GM19438 (cell line): Measurements from ENCODE around the gene ZNF532.
"Not testable (repeated sequence)": the region's sequence is repeated elsewhere in the genome, so short reads cannot be mapped to it uniquely, and the experiment has no call there.

Experiments
- ATAC-seq: cut with Tn5 transposase; IDR thresholded peaks from one replicate; pipeline ENCODE4 v1.9.1; 2021; ENCODE audit warnings: low read depth; ENCODE audit not compliant: unreplicated experiment

ZNF532 gene

DNA sequence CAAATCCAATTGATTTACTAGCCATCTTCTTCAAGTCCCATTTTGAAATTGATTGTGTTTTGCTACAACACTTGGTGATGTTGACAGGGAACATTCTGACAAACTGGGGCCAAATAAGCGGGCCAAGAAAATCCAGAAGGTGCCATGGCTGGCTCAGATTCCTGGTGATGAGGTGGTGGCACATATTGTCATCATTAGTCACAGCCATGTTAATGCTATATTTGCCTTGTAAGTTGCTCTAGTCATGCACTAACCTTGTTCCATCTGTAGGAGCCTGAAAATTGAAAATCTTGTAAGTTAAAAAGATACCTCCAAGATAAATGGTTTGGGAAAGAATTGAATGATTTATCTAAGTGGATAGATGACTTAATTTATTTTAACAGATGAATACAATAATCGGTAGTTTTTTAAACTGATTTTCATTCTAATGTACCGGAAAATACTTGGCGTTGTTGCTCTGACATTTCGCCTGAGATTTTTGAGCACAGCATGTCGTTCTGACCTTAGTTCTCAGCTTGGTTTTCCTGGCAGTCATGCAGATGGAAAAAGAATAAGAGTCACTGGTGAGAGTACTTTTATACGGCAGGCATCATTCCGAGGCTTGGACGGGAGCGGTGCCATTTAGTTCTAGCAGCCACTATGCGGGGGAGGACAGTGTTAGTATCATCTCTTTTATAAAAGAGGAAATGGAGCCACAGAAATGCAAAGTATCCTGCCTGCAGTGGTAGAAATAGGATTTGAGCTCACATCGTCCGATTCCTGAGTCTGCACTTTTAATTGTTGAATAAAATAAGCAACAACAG is 133.9 kb downstream of the ZNF532 start:
- no peak for ATAC-seq

DNA sequence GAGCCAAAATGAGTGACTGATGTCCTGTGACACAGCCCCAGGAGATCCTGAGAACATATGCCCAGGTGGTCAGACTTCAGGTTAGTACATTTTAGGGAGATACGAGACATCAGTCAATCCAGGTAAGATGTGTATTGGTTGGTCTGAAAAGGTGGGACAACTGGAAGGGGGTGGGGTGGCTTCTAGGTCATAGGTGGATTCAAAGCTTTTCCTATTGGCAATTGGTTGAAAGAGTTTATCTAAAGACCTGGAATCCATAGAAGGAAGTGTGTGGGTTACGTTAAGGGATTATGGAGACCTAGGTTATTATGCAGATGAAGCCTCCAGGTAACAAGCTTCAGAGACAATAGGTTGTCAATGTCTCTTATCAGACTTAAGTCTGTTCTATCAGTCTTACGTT is 136.5 kb downstream of the ZNF532 start:
- no peak for ATAC-seq

DNA sequence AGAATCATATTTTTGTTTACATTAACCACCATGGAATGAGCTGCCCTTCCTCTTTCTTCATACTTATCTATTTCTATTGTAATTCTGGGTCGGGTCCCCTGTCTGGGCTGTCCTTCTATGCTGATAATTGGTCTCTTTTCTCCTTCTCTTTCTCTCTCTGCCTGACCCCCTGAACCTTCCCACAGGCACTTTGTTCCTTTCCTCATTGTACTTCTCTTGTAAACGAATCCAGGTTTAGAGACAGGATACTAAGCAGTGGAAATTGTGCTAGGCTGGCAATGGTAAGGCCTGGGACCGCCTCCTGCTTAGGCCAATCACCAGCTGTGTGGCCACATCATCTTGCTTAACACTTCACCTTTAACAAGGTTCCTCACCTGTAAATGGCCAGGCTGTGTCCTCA is 137.0 kb downstream of the ZNF532 start:
- no peak for ATAC-seq

DNA sequence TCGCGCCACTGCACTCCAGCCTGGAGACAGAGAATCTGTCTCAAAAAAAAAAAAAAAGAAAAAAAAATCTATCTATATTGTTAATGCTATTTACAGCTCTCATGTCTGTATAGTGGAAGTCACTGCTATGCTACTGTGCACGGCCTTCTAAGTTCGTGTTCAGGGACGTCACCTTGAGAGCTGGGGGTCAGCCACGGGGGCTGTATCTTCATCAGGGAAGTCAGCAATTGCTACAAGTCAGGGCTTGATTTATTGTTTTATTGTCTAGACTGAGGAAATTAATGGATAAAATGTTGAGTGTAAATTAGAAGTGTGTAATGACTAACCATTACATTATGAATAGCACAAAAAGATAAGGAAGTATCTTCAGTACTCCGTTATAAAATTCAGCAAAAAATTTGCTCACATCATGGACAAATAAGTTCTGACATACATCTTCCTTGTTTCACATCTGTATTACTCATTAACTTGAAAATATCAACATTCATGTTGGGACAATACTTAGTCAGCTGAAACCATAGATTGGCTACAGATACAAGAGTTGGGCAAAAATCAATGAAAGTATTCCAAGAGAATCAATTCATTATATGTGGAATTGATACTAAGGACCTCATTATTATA is 138.4 kb downstream of the ZNF532 start:
- no peak for ATAC-seq

DNA sequence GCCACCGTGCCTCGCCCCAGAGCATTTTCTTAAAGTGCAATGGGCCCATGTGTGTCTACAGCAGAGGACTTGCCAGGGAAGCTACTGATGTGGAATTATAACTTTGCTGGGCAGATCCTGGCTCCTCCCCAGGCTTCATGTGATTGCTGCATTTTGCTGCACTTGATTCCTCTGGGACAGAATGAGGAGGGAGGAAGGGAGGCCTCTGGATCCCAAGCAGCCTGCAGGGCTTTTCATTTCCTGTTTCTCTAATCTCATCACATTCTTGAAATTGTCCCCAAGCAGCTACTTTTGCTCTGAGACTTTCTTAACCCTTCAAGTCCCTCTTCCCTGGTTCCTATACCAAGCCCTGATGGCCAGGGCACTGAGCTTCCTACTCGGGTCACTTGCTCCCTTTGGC is 140.6 kb downstream of the ZNF532 start:
- ATAC-seq = no peak

DNA sequence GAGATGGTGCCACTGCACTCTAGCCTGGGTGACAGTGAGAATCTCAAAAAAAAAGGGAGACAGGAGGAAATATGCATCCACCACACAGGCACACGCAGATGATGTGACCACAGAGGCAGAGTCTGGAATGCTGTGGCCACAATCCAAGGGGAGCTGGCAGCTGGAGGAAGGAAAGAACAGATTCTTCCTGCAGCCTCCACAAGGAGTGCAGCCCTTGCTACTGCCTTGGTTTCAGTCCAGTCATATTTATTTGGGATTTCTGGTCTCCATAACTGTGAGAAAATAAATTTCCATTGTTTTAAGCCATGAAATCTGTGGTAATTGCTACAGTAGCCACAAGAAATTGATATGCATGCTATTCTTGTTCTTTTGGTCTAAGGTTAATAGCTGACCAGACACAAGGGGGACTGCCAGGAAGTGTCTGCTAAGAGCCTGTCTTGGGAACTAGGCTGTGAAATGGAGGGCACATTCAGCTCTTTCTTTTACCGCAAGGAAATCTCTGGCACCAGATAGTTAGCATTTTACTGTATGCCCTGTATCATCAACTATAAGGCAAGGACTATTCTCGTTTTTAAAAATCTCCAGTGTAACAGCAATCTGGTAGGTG is 141.9 kb downstream of the ZNF532 start:
- no peak for ATAC-seq

DNA sequence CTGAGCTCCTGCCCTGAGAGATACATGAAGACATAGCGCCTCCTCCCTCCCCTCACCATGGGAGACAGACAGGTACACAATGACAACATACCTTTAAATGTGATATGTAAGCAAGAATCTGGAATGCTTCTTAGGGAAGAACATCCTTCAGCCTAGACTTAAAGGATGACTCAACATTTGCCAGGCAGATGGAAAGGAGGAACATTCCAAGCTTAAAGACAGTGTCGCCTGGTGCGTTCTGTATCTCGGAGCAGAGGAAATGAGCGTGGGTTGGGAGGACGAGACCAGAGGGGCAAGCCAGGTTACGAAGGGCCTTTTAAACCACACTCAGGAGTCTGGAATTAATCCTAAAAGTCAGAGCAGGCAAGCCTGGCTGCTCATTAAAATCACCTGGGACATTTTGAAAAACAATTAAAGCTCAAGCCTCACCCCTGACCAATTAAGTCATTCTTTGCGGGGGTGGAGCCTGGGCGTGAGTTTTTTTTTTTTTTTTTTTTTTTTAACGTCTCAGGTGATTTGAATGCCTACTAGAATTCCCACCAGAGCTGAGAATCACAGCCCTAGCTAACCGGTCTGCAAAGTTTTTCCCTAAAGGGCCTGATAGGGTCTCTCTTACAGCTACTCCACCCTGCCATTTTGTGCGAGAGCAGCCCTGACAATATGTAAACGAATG is 143.8 kb downstream of the ZNF532 start:
- no peak for ATAC-seq

DNA sequence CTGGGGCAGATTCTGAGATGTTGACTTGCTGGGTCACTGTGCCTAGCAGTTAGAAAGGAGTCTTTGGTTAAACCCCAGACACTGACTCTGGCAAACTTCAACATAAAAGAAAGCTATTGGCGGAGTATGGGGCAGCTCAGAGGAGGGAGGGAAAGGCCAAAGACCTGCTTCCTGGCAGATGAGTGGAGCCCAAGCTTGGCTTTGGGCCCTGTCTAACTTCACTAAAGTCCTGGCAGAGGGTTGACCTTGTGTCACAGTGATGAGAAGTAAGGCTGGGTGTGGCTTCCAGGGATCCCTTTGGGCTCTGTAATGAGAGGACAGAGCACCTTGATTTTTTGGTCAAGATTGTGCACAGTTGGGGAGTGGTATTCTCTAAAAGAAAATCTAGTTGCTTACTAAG is 145.2 kb downstream of the ZNF532 start:
- no peak for ATAC-seq

DNA sequence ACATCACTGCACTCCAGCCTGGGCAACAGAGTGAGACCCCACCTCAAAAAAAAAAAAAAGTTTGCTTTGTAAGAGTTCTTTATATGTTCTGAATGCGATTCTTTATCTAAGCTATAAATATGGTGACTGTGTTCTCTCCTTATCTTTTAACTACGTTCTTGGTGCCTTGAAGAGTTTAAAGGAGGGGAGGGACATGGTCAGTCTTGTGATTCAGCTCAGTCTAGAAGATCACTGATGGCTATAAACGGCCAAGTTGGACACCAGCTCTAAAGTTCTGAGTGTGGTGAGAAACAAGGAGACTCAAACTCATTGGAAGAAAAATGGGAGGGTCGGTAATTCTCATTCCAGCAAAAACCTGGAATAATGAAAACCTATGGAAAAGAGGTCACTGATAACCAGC is 146.6 kb downstream of the ZNF532 start:
- ATAC-seq = no peak

DNA sequence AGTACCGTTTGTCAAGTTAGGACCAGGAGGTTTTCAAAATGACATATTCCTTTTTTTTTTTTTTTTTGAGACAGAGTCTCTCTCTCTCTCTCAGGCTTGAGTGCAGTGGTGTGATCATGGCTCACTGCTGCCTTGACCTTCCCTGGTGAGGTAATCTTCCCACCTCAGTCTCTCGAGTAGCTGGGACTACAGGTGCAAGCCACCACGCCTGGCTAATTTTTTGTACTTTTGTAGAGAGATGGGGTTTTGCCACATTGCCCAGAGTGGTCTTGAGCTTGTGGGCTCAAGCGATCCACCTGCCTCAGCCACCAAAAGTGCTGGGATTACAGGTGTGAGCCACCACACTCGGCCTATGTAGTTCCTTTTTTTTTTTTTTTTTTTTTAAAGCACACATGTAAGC is 147.1 kb downstream of the ZNF532 start:
- no peak for ATAC-seq

DNA sequence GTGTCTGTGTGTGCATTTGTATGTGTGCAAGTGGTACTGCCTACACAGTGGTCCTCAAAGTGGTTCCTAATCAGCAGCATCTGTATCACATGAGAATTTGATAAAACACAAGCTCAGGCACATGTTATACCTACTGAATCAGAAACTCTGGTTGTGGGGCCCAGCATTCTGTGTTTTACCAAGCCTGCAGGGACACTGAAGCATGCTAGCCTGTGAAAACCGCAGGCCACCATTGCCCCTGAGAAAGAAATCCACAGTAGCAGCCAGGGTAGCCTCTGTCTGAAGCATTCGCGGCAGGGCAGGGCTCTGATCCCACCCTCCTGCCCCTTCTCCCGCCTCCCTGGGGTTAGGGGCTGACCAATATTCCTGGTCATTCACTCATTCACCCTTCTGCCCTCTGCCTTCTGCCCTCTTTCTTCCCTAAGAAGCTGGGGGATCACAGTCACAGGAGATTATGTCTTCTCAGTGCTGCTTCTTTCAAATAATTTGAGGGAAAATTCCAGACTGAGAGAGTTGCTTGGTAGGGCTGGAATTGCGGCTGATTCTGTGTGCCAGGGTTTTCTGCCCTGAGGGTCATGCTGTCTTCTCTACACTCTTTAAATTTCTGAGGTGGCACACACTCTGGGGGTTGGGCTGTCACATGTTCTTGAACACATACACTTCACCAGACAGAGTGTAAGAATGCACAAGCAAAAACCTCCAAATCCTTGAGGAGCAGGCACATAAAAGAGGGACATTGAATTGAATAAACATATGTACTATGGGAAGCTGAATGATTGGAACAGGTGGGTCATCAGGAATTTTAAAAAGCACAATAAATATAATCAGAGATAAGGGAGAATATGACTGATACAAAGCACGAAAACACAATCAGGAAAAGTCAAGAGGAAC is 148.4 kb downstream of the ZNF532 start:
- no peak for ATAC-seq

DNA sequence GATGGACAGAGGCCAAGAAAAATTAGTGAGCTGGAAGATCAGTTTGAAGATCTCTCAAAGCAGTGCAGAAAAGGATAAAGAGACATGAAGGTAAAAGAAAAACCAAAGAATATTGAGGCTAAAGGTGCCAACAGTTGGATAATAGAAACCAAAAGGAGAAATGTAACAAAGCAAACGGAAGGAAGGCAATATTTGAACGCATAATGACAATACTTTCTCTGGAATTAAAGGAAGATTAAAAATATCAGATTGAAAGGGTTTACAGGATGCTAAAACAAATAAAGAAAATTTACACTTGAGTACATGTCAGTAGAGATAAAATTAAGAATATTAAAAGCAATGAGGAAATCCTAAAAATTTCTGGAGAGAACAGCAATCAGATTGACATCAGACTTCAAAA is 149.1 kb downstream of the ZNF532 start:
- no peak for ATAC-seq

DNA sequence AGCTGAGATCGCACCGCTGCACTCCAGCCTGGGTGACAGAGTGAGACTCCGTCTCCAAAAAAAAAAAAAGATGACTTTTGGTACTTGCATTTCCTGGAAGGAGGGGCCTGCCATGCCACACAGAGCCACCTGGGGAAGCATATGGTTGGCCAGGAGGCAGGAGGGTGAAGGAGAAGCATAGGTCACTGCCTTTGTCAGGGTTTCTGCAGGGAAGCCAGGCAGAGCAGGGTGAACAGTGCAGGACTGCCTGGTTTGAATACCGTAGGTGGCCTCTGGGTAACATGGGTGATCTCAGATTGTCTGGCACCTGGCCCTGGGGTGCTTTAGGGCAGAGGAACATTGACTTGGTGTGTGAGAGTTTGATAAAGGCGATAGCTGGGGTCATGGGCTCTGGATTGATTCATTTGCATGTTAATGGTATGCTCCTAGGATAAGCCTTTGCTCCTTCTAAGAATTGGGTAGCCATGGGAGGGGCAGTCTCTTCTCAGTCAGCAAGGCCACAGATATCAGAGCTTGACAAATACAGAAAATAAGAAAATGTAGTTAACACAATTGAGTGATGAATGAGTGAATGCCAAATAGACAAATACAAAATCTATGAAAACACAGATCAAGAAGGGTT is 151.0 kb downstream of the ZNF532 start:
- ATAC-seq = no peak

DNA sequence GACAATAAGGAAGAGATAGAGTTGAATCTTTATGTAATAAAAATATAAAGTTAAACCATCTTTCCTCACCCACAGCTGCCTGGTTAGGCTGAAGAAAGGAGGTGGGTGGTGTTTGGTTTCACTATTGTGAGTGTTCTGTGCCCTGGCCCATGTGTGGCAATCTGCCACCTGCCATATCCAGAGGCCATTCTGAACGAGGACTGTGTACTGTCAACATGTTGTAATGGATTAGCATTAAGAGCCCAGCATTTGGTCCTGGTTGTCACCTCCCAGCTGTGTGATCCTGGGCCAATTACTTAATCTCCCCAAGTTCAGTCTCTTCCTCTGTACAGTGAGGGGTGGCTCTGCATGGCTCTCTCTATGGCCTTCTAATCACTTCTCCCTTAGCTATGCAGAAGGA is 156.8 kb downstream of the ZNF532 start:
- no peak for ATAC-seq

DNA sequence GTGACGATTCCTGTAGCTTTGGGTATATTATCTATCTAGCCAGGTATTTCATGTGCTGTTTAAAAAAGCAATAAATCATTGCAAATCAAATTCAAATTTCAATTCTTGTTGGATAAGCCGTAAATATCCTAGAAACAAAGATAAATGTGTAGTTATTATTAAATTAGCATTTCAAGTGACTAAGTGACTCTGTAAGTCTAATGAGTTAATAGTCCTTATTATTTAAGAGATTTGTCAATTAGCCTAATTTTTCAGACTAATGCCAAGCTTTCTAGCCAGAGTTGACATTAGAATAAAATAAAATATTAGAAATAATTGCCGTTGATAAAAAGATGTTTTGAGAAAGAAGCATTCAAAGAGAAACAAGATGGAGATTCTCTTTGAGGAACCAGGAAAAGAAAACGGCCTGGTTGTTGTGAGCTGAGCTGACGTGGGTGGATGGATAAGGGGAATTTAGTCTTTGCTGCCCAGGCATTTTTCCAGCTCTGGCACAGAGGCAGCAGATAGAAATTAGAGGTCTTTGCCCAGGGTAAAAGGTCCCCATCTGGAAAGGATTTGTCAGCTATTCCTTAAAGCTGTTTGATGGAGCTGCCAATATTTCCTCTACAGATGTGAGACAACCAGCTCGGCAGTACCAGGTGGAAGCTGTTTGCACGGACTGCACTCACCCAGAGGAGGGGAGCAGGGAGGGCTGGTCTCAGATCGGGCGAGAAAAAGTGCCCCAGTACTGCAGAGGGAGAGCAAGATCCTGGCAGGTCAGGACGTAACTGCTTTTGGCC is 157.7 kb downstream of the ZNF532 start:
- no peak for ATAC-seq

DNA sequence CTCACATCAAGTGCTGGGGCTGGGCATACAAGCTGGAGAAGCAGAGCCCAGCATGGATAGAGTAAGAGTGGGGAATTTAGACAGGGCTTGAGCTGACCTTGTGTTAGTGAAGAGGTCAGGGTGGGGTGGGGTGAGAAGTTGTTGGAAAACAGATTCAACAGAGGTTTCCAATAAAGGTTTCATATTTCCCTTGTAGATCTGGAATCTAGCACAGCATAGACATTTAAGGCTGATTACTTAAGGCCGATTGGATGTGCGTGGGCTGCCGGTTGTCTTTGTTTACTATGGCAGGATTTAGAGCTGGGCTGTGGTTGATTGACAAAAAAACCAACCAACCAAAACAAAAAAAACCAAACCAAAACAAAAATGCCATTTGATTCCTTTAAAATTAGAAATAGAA is 160.2 kb downstream of the ZNF532 start:
- ATAC-seq = no peak

DNA sequence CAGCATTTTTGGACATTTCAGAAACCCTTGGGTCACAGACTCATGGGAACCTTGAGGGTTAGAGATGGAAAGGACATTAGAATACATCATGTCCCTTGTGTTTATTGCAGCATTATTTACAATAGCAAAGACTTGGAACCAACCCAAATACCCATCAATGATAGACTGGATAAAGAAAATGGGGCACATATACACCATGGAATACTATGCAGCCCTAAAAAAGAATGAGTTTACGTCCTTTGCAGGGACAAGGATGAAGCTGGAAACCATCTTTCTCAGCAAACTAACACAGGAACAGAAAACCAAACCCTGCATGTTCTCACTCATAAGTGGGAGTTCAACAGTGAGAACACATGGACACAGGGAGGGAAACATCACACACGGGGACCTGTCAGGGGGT is 160.9 kb downstream of the ZNF532 start:
- not testable (repeated sequence) for ATAC-seq

DNA sequence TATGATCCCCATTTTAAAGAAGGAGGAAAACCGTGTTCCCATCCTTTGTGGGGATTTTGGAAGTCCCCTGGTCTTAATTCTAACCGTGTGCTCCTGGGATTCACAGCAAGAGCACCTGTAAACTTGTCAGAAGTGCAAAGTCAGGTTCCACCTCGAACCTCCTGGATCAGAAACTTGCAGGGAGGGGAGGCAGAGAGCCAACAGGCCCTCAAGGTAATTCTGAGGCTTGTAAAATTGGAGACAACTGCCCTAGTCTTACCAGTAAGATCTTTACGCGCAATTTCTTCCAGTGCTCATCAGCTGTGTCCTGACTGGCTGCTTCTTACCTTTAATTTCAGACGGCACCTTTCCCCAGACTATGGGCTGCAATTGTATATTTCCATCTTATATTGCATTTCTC is 161.7 kb downstream of the ZNF532 start:
- no peak for ATAC-seq

DNA sequence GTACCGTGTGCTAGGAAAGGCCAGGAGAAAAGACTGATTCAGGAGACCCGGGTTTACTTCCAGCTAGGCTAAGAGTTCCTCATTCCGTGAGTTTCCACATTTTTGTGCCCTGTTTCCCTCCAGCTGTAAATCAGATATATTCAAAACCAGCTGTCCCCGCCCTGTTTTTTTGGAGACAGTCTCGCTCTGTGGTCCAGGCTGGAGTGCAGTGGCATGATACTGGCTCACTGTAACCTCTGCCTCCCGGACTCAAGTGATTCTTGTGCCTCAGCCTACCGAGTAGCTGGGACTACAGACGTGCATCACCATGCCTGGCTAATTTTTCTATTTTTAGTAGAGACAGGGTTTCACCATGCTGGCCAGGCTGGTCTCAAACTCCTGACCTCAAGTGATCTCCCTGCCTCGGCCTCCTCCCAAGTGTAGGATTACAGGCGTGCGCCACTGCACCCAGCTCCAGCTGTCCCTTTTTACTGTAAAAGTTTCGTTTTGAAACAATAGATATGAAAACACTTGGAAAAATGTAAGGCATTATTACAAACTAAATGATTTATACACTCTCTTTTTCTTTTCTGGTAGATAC is 162.2 kb downstream of the ZNF532 start:
- no peak for ATAC-seq
